Thyroid gland (tissue), 4 donors: Measurements from ENCODE around the gene ARHGEF4.

Experiments
- POLR2A ChIP-seq, 2 donors: fragments of 450-650 bp; IDR thresholded peaks; one replicate each; pipeline ENCODE4 v1.6.1; 2017; ENCODE audit warnings: antibody characterized with exemption in 2 of 2, mild to moderate bottlenecking in 2 of 2, moderate library complexity in 1 of 2
- TF ChIP-seq, protein P1 (sequence below), 6 experiments: fragments of 200-600 bp in 3 of 6; fragments of 450-650 bp in 3 of 6; sonication (generic) in 3 of 6; IDR thresholded peaks; one replicate each; pipeline ENCODE4 v1.5.1; 2016 to 2019; ENCODE audit warnings: antibody characterized with exemption in 6 of 6, mild to moderate bottlenecking in 2 of 6, inconsistent platforms in 1 of 6, moderate library complexity in 1 of 6

DNA sequence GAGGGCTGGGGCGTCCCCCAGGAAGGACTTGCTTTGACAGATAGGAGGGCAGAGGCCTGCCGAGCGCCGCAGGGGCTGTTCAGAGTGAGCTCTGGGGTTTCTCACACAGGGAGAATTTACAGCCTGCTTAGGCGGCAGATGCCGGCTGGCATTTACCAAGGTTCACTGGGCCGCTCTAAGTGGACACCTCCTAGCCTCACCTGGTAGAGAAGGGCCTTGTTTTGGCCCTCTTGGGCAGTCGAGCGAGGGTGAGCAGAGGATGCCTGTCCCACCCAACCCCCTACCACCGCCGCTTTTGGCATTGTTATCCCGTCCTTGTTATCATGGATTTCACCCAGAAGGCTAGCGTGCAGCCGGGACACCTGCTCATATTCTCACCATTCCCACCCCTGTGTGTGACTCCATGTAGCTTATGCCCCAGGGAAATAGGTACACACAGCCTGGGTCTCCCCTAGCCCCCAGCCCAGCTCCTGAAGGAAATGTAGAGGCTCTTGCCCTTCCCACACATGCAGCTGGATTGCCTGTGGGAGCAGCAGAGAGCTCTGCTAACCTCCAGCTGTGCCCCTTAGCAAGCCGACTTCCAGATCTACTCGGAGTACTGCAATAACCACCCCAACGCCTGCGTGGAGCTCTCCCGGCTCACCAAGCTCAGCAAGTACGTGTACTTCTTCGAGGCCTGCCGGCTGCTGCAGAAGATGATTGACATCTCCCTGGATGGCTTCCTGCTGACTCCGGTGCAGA lies 204.1 kb downstream of the ARHGEF4 start:
- TF ChIP-seq, protein P1, sequence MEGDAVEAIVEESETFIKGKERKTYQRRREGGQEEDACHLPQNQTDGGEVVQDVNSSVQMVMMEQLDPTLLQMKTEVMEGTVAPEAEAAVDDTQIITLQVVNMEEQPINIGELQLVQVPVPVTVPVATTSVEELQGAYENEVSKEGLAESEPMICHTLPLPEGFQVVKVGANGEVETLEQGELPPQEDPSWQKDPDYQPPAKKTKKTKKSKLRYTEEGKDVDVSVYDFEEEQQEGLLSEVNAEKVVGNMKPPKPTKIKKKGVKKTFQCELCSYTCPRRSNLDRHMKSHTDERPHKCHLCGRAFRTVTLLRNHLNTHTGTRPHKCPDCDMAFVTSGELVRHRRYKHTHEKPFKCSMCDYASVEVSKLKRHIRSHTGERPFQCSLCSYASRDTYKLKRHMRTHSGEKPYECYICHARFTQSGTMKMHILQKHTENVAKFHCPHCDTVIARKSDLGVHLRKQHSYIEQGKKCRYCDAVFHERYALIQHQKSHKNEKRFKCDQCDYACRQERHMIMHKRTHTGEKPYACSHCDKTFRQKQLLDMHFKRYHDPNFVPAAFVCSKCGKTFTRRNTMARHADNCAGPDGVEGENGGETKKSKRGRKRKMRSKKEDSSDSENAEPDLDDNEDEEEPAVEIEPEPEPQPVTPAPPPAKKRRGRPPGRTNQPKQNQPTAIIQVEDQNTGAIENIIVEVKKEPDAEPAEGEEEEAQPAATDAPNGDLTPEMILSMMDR (IDR thresholded peaks at IDR 0.05): peak in 2 of 6 experiments; percentile 29 to 43
- TF ChIP-seq POLR2A (IDR thresholded peaks at IDR 0.05): no peak
